Memory B cell (primary cell): ENCODE results near the gene PDE7B.

Source experiments
- ATAC-seq: fragments of 150-1000 bp; cut with Tn5 transposase; 2 replicates; pipeline ENCODE4 v1.10.0; 2021; ENCODE audit warnings: low read depth, mild to moderate bottlenecking, moderate library complexity
- DNase-seq, 2 donors: peaks; one replicate each; pipeline ENCODE4 v3.0.0; 2022; ENCODE audit warnings: low spot score in 2 of 2
- H3K27ac Mint-ChIP-seq: one replicate; pipeline ENCODE4 v1.8.0; 2022; ENCODE audit warnings: mild to moderate bottlenecking, moderate library complexity, mixed read lengths
- H3K27me3 Mint-ChIP-seq: one replicate; pipeline ENCODE4 v1.8.0; 2022; ENCODE audit warnings: mixed read lengths
- H3K36me3 Mint-ChIP-seq: one replicate; pipeline ENCODE4 v1.8.0; 2022; ENCODE audit warnings: mild to moderate bottlenecking, mixed read lengths
- H3K4me1 Mint-ChIP-seq: one replicate; pipeline ENCODE4 v1.8.0; 2022; ENCODE audit warnings: mixed read lengths
- H3K4me3 Mint-ChIP-seq: one replicate; pipeline ENCODE4 v1.8.0; 2022; ENCODE audit warnings: mild to moderate bottlenecking, moderate library complexity, mixed read lengths
- H3K9me3 Mint-ChIP-seq: one replicate; pipeline ENCODE4 v1.8.0; 2022; ENCODE audit warnings: mixed read lengths

The PDE7B gene

GRCh38 chr6:136012198-136012887, 160.8 kb downstream of the PDE7B start:
- H3K27ac Mint-ChIP-seq, result no peak overlapping the region
- H3K9me3 Mint-ChIP-seq, result peaks cover 1% of the 10 kb centered on the region
- no peaks in the 10 kb centered on the region for H3K4me1 Mint-ChIP-seq
- H3K27me3 Mint-ChIP-seq, result peaks cover 2% of the 10 kb centered on the region
- H3K4me3 Mint-ChIP-seq, result no peak overlapping the region
- no peak for ATAC-seq
- DNase-seq, result no peak
- H3K36me3 Mint-ChIP-seq, result peaks cover 3% of the 10 kb centered on the region

DNA sequence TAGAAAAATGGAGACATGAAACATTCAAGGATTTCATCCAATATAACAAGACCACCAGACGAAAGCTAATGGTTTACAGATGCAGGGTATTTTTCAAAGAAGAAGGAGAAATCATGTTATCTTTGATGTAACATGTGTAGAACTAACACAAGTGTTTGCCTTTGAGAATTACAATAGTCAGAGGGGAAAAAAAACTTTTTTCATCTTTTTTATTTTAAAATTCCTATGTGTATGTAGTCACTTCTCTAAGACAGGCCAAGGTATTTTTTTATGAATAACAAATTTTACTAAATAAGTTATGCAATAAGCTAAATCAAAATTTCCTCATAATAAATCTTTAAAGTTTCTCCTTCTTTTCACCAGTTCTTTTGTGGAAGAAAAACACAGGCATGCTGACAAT, 161.4 kb downstream of the PDE7B start:
- peaks cover under 1% of the 10 kb centered on the region for H3K4me1 Mint-ChIP-seq
- H3K36me3 Mint-ChIP-seq, result peaks cover 3% of the 10 kb centered on the region
- no peak for DNase-seq
- peaks cover 2% of the 10 kb centered on the region for H3K27me3 Mint-ChIP-seq
- H3K9me3 Mint-ChIP-seq, result peaks cover 1% of the 10 kb centered on the region
- no peak for ATAC-seq
- H3K27ac Mint-ChIP-seq, result no peak overlapping the region
- no peak overlapping the region for H3K4me3 Mint-ChIP-seq

- no peaks in the 10 kb centered on the region for H3K9me3 Mint-ChIP-seq
- peaks cover 3% of the 10 kb centered on the region for H3K36me3 Mint-ChIP-seq
- H3K4me3 Mint-ChIP-seq, result no peak overlapping the region
- H3K27me3 Mint-ChIP-seq, result peaks cover 2% of the 10 kb centered on the region
- peaks cover 2% of the 10 kb centered on the region for H3K4me1 Mint-ChIP-seq
- no peak overlapping the region for H3K27ac Mint-ChIP-seq
- ATAC-seq (no peak), DNase-seq (no peak)
Measured at GRCh38 chr6:136014454-136015437, 163.2 kb downstream of the PDE7B start.

DNA sequence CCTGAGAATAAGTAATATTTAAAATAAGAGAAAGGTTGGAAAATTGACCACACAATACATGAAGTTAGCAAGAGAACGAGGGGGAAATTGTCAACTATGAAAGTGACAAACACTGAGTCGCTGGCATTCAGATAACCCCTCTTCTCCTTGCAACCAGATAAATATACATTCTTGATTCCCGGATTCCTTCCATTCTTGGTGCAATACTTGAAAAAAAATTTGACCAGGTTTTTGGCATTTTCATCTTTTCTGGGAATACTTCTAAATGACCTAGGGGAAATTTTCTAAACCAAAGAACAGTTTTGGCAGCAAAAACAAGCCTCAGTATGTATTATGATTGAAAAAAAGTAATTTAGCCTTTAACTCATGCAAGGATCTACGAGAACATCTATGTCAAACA, 164.0 kb downstream of the PDE7B start:
- ATAC-seq, result no peak
- no peak overlapping the region for H3K27ac Mint-ChIP-seq
- no peak for DNase-seq
- H3K9me3 Mint-ChIP-seq, result no peaks in the 10 kb centered on the region
- peaks cover 2% of the 10 kb centered on the region for H3K4me1 Mint-ChIP-seq
- peaks cover 3% of the 10 kb centered on the region for H3K36me3 Mint-ChIP-seq
- no peak overlapping the region for H3K4me3 Mint-ChIP-seq
- H3K27me3 Mint-ChIP-seq, result peaks cover 2% of the 10 kb centered on the region

- DNase-seq (no peak), ATAC-seq (no peak)
- H3K9me3 Mint-ChIP-seq, result no peaks in the 10 kb centered on the region
- peaks cover 3% of the 10 kb centered on the region for H3K36me3 Mint-ChIP-seq
- H3K27me3 Mint-ChIP-seq, result peaks cover 2% of the 10 kb centered on the region
- peaks cover 2% of the 10 kb centered on the region for H3K4me1 Mint-ChIP-seq
- no peak overlapping the region for H3K27ac Mint-ChIP-seq
- H3K4me3 Mint-ChIP-seq, result no peak overlapping the region
Measured at GRCh38 chr6:136016228-136017225, 165.0 kb downstream of the PDE7B start.

DNA sequence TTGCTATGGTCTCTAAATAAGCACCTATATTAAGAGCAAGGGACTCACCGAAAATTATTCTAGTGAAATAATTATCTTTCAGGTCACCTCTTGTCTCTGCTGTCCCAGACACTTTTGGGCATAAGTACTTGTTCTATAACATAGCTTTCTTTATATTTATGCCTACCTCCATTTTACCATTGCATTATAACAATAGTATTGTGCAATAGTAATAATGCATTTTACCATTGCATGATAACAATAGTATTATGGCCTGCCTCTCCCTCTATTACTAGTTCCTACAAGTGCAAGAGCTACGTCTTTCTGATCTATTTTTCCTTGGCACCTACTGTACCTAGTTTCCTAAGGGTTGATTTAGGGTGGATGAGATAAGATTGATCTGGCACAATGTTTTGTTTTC, 169.2 kb downstream of the PDE7B start:
- Mint-ChIP-seq H3K27me3 (no peaks in the 10 kb centered on the region), H3K4me3 (no peak overlapping the region)

GRCh38 chr6:136022224-136022874, 170.8 kb downstream of the PDE7B start:
- no peak for ATAC-seq
- no peaks in the 10 kb centered on the region for H3K27me3 Mint-ChIP-seq
- H3K36me3 Mint-ChIP-seq, result no peaks in the 10 kb centered on the region
- H3K27ac Mint-ChIP-seq, result no peak overlapping the region
- peaks cover 5% of the 10 kb centered on the region for H3K4me1 Mint-ChIP-seq
- no peaks in the 10 kb centered on the region for H3K9me3 Mint-ChIP-seq
- DNase-seq, result no peak
- H3K4me3 Mint-ChIP-seq, result no peak overlapping the region

More for the DNA sequence above, 169.2 kb downstream of the PDE7B start:
- peaks cover 5% of the 10 kb centered on the region for H3K4me1 Mint-ChIP-seq
- ATAC-seq (no peak), DNase-seq (no peak)
- no peaks in the 10 kb centered on the region for H3K36me3 Mint-ChIP-seq
- no peaks in the 10 kb centered on the region for H3K9me3 Mint-ChIP-seq
- H3K27ac Mint-ChIP-seq, result no peak overlapping the region

DNA sequence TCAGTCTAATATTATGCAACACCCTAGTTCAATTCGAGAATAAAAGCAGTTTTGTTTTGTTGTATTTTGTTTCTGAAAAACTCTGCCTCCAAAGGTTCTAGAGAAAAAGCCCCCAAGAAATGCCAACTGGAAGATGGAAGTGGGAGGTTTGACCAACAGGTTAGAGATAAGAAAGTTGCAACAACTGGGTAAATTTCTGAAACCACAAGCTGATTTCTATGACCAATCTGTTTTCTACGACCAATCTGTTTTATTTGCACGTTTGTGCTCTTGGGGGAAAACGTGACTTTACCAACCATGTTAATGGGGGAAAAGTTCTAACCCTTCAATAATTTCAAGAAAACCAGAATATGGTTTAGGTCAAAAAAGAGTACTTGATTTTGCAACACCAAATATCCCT, 173.2 kb downstream of the PDE7B start:
- no peak for DNase-seq
- Mint-ChIP-seq H3K4me1 (peaks cover 3% of the 10 kb centered on the region), H3K36me3 (no peaks in the 10 kb centered on the region), H3K4me3 (no peak overlapping the region), H3K27me3 (no peaks in the 10 kb centered on the region), H3K27ac (no peak overlapping the region), H3K9me3 (no peaks in the 10 kb centered on the region)
- no peak for ATAC-seq

GRCh38 chr6:136025736-136026135, 174.2 kb downstream of the PDE7B start:
- no peaks in the 10 kb centered on the region for H3K36me3 Mint-ChIP-seq
- H3K9me3 Mint-ChIP-seq, result no peaks in the 10 kb centered on the region
- no peak overlapping the region for H3K27ac Mint-ChIP-seq
- peaks cover 3% of the 10 kb centered on the region for H3K4me1 Mint-ChIP-seq
- ATAC-seq (no peak), DNase-seq (no peak)
- no peak overlapping the region for H3K4me3 Mint-ChIP-seq
- no peaks in the 10 kb centered on the region for H3K27me3 Mint-ChIP-seq

GRCh38 chr6:136030131-136030530, 178.6 kb downstream of the PDE7B start:
- H3K9me3 Mint-ChIP-seq, result no peaks in the 10 kb centered on the region
- DNase-seq, result no peak
- no peaks in the 10 kb centered on the region for H3K27me3 Mint-ChIP-seq
- H3K4me1 Mint-ChIP-seq, result no peaks in the 10 kb centered on the region
- H3K27ac Mint-ChIP-seq, result no peak overlapping the region
- ATAC-seq, result no peak
- H3K4me3 Mint-ChIP-seq, result no peak overlapping the region
- no peaks in the 10 kb centered on the region for H3K36me3 Mint-ChIP-seq

DNA sequence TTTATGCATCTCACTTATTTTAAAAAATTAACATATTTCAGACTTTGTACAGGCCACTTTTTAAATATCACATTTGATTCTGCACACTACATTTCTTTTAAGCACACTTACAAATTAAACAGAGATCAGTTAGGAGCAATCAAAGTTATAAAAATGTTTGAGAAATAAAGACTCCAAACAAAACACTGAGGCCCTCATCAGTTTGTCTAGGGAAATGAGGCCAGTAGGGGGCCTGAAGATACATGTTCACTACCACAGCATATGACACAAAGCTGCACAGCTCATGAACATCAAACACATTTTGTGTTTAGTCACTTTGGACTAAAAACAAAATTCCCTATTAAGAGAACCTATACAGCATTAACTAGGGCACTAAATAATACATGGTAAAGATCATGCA, 180.5 kb downstream of the PDE7B start:
- H3K4me1 Mint-ChIP-seq, result no peaks in the 10 kb centered on the region
- H3K4me3 Mint-ChIP-seq, result no peak overlapping the region
- no peaks in the 10 kb centered on the region for H3K36me3 Mint-ChIP-seq
- H3K9me3 Mint-ChIP-seq, result no peaks in the 10 kb centered on the region
- H3K27ac Mint-ChIP-seq, result no peak overlapping the region
- no peaks in the 10 kb centered on the region for H3K27me3 Mint-ChIP-seq
- ATAC-seq, result no peak
- no peak for DNase-seq

GRCh38 chr6:136033416-136033815, 181.9 kb downstream of the PDE7B start:
- H3K36me3 Mint-ChIP-seq, result no peaks in the 10 kb centered on the region
- no peak for DNase-seq
- no peak overlapping the region for H3K4me3 Mint-ChIP-seq
- no peaks in the 10 kb centered on the region for H3K27me3 Mint-ChIP-seq
- peaks cover 5% of the 10 kb centered on the region for H3K4me1 Mint-ChIP-seq
- no peak overlapping the region for H3K27ac Mint-ChIP-seq
- H3K9me3 Mint-ChIP-seq, result no peaks in the 10 kb centered on the region
- ATAC-seq, result no peak

DNA sequence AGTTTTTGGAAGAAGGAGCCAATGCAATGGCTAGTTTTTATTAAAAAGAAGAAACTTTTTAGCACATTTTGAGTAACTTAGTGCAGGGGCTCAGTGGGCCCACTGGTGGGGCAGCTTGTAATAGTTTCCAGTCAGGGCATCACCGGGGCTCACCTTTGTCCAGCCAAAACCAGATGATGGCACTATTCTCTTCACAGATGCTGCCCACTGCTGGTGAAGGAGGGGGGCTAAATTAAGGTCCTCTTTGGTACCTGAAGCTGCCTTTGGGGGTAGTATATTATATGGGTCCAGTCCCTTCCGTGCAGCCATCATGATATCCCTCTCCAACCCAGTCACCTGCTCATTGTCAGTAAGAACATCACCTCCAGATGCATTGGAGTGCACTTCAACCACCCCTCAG, 182.9 kb downstream of the PDE7B start:
- ATAC-seq (no peak), DNase-seq (no peak)
- peaks cover under 1% of the 10 kb centered on the region for H3K36me3 Mint-ChIP-seq
- peaks cover 5% of the 10 kb centered on the region for H3K4me1 Mint-ChIP-seq
- H3K27ac Mint-ChIP-seq, result no peak overlapping the region
- H3K27me3 Mint-ChIP-seq, result no peaks in the 10 kb centered on the region
- H3K4me3 Mint-ChIP-seq, result no peak overlapping the region
- H3K9me3 Mint-ChIP-seq, result no peaks in the 10 kb centered on the region
